ENCODE data around the gene GPALPP1.
"Not testable (repeated sequence)": the region's sequence is repeated elsewhere in the genome, so short reads cannot be mapped to it uniquely, and the experiment has no call there.

Gene GPALPP1

DNA sequence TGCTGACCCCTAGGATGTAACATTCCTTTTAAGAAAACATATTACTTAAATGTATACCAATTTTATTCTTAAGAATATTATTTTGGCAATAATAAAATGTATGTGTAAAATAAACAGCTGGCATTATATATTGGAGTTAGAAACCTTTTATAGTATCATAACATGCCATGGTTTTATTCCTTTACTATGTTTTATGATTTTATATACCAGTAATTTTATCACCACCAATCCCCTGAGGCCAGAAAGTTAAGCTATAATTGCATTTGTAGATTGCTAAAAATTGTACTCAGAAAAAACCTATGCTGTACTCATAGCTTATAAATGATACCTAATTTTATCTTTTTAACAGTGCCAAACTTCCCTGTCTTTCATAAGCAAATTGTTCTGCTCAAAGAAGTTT lies 17.9 kb downstream of the GPALPP1 start:
- DNase-seq (ENCODE audit: low spot score), result no peak

DNA sequence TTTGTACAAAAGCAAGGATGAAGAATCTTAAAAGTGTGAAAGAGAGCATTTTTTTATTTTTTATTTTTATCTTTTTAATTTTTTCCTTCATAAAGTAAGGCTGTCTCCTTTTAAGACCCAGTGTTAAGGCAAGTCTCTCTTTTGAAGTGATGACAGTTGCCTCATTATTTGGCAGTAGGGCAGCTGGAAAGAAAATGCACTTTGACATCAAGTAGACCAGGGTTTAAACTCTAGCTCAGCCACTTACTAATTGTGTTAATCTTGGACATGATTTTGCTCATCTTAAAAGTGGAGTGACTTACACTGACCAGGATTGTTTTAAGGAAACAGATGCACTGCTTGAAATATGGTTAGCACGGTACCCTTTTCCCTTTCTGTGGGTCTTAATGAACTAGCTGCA lies 18.5 kb downstream of the GPALPP1 start:
- DNase-seq (ENCODE audit: low spot score), result no peak

DNA sequence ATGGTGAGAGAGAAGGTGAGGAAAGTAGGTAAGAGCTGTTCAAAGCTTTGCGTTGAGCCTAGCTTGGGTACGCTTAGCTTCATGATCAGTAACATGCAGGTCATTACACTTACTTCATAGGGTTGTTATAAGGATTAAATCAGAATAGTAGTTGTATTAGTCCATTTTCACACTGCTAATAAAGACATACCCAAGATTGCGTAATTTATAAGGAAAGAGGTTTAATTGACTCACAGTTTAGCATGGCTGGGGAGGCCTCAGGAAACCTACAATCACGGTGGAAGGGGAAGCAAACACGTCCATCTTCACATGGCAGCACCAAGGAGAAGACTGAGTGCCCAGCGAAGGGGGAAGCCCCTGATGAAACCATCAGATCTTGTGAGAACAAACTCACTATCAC lies 21.9 kb downstream of the GPALPP1 start:
- DNase-seq (ENCODE audit: low spot score), result no peak

DNA sequence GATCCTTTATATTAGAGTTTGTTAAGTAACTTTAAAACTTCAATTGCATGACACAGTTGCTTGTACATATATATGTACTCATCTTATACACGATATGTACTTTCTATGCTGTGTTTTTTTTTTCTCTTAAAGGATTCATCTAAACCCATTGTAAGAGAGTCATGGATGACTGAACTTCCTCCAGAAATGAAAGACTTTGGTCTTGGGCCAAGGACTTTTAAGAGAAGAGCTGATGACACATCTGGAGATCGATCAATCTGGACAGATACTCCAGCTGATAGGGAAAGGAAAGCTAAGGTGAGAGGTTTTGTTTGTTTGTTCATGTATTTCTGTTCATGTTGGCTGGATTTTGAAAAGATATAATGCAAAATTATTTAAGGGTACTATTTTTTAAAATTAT lies 26.0 kb downstream of the GPALPP1 start:
- DNase-seq (ENCODE audit: low spot score), result no peak

DNA sequence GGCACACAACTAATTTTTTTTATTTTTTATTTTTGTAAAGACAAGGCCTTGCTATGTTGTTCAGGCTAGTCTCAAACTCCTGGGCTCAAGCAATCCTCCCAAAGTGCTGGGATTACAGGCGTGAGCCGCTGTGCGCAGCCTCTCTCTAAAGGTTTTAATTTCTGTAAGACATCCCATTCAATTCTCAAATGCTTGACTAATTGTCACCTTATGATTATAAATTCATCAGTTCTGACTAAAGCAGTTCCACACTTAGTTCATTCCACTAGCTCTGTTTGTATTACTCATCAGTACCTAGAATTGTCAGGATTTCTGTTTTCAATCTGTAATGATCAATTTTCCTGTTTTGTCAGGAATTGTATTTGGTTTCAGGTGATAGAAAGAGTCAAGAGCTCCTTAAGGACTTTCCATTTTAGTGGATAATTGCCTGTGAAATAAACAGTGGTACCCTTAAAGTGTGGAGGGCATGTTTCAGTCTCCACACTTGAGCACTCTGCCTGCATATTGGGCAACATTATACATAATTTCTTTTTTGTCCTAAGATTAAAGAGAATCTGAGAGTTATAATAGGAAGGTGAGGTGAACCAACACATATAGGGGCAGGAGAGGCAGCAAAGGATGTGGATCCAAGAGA lies 27.6 kb downstream of the GPALPP1 start:
- DNase-seq (ENCODE audit: low spot score), result no peak

DNA sequence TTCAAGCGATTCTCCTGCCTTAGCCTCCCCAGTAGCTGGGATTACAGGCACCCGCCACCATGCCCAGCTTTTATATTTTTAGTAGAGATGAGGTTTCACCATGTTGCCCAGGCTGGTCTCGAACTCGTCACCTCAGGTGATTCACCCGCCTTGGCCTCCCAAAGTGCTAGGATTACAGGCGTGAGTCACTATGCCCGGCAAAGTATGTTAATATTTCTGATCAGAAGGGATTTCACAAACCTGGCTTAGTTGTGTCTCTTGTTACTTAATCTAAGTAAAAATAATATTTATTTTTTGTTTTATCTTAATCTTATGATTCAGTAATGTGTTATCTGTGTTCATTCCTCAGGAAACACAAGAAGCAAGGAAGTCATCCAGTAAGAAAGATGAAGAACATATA lies 30.6 kb downstream of the GPALPP1 start:
- not testable (repeated sequence) for DNase-seq (ENCODE audit: low spot score)

DNA sequence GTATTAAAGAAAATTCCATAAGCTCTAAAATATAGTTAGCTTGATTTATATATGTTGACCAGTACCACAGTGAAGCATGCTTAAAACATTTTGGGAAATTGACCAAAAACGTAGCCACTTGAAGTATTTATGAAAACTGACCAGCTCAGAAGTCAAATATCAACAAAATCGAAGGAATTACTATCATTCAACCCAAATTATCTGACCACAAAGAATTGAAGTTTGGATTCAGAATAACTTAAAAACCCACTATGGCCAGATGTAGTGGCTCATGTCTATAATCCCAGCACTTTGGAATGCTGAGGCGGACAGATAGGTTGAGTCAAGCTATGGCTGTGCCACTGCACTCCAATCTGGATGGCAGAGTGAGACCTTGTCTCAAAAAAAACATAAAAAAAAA lies 31.9 kb downstream of the GPALPP1 start:
- DNase-seq (ENCODE audit: low spot score), result no peak

DNA sequence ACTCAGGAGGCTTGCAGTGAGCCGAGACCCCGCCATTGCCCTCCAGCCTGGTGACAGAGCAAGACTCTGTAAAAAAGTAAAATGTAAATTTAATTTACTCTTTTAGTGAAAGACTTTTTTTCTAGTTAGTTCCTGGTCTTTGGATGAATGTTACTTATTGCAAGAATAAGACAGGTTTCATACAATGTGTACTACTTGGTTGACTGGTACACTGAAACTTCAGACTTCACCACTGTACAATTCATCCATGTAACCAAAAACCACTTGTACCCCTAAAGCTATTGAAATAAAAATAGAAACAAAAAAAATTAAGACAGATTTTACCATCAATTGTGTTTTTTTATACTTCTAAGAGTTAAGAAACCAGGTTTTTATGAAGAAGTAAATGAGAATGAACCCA lies 35.5 kb downstream of the GPALPP1 start:
- DNase-seq (ENCODE audit: low spot score), result no peak

DNA sequence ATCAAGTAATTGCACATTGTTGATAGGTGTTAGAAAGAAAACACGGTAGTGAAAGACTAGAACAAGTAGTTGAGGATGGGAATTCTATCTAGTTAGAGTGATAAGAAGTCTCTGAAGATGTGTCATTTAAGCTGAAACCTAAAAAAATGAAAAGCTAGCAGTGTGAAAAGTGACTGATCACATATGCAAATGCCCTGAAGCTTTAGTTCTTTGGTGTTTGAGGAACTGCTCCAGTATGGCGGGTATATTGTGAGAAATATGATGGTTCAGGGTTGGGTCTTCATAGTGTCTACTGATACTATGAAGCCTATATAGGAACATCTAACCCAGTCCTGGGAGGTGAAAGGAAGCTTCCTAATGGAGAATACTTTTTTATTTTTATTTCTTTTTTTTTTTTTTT lies 45.0 kb downstream of the GPALPP1 start:
- DNase-seq (ENCODE audit: low spot score), result no peak

DNA sequence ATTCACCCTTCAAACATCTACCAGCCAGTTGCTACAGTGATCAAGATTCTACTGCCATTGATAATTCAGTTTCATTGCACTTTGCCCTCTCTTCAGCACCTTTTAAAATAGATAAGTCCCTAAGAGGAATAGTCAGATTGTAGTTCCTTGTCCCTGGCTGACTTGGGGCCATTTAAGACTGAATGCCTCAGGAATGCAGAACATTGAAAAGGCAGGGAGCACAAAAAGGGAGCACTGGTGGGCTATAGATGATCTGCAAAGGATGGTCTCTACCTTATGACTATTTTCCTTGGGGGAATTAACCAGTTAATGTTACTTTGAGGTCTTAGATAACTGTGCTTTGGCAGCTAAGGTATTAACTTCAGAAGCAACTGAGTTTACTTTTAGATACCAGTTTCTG lies 46.9 kb downstream of the GPALPP1 start:
- DNase-seq (ENCODE audit: low spot score), result no peak

DNA sequence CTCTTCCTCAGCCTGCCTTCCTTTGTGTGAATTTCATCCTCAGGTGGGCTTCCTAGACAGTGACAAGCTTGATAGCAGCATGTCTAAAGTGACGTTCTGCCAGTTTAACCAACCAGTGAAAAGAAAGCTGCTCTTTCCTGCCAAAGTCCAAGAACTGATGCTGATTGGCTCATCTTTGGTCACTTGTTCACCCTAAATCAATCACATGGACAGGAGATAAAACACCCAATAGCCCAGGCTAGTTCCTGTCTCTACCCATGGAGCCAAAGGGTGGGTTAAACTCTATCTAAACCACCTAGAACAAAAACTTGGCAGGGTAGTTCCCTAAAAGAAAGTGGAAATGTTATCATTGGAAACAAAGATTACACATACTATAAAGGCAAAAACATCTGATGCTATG lies 50.8 kb downstream of the GPALPP1 start:
- no peak for DNase-seq (ENCODE audit: low spot score)

DNA sequence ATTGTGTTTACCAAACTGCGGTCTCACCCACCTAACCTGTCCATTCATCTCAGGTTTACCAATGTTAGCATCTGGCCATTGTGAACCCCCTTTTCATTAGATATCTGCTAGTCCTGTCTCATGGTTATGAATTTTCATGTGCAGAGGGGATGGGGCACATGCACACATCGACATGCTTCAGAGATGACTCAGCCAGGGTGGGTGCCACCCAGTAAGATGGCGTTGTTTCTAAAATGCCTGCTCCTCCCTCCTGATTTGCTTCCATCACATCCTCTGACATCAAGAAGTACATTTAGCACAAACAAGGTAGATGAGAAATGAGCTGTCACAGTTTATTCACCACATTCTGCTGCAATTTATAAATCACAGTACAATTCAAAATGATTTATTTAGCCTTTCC lies 51.3 kb downstream of the GPALPP1 start:
- DNase-seq (ENCODE audit: low spot score), result no peak

DNA sequence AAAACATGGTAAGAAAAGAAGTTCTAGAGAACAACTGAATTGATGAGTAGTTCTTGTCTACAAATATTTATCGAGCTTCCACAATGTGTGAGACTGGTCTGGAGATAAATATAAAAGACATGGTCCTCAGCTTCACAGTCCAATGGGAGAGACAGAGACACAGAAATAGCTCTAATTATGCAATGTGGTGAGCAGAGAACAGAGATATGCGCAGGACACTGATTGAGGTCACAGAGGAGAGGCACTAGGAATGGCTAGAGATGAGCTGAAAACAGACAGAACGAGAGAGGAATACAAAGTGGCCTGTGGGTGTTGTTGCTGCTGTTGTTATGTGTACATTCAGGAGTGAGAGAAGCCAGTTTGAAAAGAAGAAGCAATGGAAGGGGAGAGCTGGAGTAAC lies 53.2 kb downstream of the GPALPP1 start:
- DNase-seq (ENCODE audit: low spot score), result no peak

DNA sequence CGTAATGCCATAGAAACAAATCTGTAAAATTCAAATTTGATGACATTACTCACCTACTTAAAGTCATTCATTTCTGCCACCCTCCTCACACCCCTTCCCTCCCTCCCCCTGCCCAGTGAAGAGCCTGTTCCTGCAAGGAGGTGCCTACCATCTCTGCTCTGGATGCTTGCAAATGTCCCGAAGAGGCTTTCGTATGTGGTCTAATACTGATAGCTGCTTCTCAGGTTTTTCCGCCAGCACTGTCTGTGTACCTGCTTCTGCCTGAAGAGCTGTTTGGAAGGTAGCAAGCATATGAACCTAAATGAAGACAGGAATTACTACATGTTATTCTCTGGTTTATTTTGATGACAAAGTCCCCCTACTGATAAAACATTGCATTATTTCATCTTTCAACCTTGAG lies 57.1 kb downstream of the GPALPP1 start:
- DNase-seq (ENCODE audit: low spot score), result no peak

DNA sequence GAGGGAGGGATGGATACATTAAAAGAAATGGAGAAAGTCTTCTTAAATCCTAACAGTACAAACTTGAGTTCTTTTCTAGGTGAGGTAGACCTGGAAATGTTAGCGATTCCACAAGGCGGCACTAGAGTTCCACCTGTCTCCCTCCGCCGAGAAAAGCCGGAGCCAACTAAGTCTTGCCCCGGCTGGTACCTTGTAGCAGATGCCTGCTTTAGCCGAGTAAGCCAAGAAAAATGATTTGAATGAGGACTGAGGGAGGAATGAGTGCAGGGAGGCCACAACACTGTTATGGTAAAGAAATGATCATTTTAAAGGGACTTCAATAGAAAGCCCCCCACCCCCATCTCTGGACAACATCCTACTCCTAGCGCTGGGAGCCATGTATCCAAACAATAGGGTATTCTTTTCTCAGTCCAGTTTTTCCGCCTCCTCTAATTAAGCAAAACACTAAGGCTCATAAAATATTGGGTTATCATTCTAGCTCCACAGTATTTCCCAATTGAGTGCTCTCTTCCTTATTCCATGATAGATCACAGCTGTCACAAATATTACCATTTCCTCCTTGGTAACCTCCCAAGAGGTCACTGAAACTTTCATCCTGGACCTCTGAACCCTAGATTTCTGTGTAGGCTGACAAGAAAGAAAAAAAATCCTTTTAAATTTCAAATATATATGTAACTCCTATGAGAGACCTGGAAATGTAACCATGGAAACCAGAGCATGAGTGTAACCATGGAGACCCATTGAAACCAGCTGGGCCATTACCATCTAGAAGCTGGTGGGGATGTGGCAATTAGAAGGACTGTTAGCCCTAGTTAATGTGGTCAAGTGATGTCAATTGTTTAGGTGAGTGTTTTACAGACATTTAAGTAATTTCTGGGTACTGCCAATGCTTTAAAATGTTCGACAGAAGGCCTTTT lies 58.3 kb downstream of the GPALPP1 start:
- peak; percentile 83 for DNase-seq (ENCODE audit: low spot score)

DNA sequence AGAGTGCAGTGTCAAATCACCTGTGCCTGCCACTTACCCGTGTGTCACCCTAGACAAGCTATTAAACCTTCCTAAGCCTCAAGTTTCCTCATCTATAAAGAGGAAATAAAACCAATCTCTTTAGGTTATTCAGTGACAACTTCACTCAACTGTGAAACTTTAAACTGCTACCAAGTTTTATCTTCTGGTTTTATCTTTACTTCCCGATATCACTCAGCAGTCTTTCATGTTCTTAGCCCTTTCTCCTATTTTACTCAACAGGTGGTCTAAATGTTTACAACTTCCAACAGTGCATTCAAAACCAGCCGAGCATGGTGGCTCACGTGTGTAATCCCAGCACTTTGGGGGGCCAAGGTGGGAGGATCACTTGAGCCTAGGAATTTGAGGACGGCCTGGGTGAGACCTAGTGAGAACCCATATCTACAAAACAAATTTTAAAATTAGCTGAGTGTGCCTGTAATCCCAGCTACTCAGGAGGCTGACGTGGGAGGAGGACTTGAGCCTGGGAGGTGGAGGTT lies 59.6 kb downstream of the GPALPP1 start:
- DNase-seq (ENCODE audit: low spot score), result no peak

DNA sequence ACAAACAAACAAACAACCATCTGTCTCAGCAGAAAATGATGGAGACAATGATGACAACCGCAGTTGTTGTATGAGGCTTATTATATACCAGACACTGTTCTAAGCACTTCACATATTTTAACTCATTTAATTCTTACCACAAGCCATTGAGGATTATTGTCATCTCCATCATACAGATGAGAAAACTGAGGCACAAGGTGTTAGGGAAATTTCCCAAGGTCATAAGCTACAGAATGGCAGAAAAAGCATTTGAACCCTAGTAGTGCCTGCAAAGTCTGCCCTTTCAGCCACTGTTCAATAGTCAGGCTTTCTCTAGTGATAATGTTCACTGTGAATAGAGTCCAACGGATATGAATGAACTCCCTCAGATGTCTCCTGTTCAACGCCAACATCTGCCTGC lies 60.1 kb downstream of the GPALPP1 start:
- no peak for DNase-seq (ENCODE audit: low spot score)

DNA sequence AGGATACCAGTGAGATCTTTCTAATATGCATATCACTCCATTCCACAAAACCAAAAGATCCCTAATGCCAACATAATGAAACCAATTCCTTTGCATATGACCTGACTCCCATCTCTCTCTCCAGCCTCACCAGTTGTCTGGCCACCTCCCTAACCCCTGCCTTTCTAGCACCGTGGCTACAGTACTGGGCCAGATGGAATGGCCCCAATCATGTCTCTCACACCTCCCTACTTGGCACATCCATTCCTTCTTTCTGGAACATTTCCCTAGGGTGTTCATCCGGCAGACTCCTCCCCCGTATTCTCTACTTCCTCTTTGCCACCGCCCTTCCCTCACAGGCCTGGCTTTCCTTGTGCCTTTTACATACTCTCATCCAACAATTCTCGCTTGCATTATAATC lies 62.0 kb downstream of the GPALPP1 start:
- no peak for DNase-seq (ENCODE audit: low spot score)

DNA sequence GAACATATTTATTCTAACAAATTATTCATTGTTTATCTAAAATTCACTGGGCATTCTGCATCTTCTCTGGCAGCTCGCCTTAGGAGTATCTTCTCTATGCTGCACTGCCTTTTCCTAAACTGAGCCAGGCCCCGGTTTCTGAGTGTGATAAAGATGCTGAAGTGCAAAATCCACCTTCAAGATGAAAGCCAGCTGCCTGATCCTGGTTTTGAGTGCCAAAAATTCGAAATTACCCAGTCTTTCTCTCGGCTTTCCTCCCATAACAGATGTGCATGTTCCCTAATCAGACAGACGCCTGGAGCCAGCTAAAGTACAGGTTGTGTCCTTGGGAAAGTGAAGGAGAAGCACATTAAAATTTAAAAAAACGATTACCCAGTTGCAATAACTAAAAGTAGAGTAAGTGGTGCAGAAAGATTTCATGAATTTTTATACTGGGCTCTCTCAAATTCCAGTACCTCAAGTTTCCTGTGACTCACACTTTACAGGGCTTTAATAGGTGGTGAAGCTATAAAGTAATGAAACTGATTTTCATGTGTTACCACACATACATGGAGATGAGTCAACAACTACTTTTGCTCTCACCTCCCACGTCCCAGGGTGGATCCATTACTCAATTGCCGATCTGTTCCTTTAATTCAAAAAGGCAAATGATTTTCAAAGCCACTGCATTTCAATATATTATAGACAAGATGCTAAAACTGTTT lies 66.0 kb downstream of the GPALPP1 start:
- no peak for DNase-seq (ENCODE audit: low spot score)

DNA sequence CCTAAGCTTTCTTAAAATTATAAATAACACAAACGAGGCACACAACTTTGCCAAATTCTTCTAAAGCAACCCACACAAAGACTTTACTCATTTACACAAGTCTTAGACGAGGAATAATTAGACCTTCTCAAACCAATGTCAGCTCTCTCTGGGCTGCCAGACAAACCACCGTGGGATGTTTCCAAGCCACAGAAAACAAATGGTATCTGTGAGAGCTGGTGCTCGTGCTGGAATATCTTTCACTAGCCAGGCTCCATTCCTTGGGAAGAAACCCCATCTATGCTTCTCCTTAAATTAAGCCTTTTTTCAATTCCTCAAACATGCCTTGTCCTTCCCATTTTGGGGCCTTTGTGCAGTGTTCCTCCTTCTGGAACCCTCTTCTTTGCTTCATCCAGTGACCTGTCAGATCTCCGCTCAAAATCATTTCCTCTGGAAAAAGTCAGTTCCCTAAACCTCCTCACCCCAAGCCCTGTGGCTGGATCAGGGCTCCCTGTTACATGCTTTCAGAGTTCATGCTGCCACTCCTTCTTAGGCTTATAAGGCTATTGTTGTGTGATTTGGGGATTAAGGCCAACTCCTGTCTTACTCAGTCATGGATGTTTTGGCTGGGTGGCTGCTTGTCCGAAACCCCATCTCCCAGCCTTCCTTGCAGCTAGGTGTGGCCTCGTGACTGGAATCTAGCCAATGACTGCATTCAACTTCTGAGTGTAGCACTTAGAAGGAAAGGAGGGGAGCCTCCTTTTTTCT lies 66.7 kb downstream of the GPALPP1 start:
- no peak for DNase-seq (ENCODE audit: low spot score)

DNA sequence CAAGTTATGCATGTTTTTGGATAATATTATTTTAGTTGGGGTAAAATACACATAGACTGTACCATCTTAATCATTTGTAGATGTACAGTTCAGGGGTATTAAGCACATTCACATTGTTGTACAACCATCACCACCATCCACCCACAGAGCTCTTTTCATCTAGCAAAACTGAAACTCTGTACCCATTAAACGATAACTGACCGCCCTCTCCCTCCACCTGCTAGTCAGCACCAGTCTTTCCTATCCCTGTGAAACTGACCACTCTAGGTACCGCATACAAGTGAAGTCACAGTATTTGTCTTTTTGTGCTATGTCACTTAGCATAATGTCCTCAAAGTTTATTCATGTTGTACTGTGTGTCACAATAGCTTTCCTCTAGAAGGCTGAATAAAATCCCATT lies 70.7 kb downstream of the GPALPP1 start:
- DNase-seq (ENCODE audit: low spot score), result no peak

DNA sequence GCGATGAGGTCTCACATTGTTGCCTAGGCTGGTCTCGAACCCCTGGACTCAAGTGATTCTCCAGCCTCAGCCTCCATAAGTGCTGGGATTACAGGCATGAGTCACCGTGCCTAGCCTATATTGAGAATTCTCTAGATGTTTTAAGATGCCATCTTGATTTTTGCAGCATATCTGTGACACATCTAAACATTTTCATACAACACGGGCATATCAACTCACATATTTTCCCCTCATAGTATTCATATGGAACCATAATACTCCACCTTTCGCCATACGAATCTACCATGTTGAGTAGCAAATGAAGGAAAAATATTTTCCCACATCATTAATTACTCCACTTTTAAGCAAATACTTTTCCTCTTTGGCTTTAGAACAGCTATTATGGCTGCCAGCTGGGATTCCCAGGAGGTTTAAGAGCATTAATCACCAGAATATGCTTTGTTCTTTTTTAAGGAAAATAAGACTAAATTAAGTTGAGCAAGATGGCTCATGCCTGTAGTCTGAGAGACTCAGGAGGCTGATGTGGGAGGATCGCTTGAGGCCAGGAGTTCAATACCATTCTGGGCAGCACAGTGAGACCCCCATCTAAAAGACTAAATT lies 74.0 kb downstream of the GPALPP1 start:
- DNase-seq (ENCODE audit: low spot score), result no peak

All from hematopoietic multipotent progenitor cell treated with erythropoietin and hydrocortisone succinate and interleukin-3 and kit ligand, for 17 days (in vitro differentiated cells).